GM10266 (cell line): ENCODE data around the gene CAPN15.

Experiments used
- DNase-seq: peaks from one replicate; pipeline ENCODE4 v3.0.0; 2012; ENCODE audit errors: extremely low spot score
- TF ChIP-seq, protein P1 (sequence below): IDR thresholded peaks from 2 replicates; pipeline ENCODE4 v1.5.1; 2012; ENCODE audit warnings: mild to moderate bottlenecking, low read depth; ENCODE audit not compliant: control insufficient read depth, insufficient read depth; ENCODE audit errors: missing control alignments

CAPN15 gene

DNA sequence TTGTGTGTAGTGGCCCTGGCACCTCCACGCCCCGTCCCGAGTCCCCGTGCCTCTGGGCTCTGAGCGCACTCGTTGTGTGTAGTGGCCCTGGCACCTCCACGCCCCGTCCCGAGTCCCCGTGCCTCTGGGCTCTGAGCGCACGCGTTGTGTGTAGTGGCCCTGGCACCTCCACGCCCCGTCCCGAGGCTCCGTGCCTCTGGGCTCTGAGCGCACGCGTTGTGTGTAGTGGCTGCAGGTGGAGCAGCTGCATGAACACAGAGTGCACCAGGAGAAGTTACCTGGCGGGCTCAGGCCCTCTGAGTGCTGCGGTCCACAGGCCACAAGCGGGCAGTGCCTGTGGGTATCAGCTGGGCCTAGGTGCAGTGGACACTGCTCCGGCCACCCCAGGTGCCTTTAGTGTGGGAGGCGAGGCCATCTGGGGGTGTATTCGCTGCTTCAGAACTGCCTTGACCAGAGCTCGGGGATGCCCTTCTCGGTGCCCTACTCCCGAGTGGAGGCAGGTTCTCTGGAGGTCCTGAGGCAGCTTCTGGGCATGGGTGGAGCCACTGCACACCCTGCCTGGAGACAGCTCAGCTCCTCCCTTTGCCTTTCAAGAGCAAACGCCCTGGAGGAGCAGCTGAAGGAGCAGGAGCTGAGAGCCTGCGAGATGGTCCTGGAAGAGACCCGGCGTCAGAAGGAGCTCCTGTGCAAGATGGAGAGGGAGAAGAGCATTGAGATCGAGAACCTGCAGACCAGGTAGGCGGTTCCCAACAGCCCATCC, 17.3 kb upstream of the CAPN15 start:
- TF ChIP-seq, protein P1, sequence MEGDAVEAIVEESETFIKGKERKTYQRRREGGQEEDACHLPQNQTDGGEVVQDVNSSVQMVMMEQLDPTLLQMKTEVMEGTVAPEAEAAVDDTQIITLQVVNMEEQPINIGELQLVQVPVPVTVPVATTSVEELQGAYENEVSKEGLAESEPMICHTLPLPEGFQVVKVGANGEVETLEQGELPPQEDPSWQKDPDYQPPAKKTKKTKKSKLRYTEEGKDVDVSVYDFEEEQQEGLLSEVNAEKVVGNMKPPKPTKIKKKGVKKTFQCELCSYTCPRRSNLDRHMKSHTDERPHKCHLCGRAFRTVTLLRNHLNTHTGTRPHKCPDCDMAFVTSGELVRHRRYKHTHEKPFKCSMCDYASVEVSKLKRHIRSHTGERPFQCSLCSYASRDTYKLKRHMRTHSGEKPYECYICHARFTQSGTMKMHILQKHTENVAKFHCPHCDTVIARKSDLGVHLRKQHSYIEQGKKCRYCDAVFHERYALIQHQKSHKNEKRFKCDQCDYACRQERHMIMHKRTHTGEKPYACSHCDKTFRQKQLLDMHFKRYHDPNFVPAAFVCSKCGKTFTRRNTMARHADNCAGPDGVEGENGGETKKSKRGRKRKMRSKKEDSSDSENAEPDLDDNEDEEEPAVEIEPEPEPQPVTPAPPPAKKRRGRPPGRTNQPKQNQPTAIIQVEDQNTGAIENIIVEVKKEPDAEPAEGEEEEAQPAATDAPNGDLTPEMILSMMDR: no peak
- no peak for DNase-seq

DNA sequence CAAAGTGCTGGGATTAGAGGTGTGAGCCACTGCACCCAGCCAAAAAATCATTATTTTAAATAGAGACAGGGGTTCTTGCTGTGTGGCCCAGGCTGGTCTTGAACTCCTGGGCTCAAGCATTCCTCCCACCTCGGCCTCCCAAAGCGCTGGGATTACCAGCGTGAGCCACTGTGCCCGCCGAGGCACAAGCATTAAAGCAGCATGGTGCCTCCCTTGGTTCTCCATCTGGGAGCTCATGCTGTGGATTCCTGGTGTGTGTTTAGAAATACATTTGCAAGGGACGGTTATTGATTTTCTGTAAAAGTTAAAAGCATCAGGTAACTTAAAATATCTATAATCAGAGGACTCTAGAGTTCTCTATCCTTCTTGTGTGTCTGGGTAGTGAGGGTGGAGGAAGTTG, 14.7 kb upstream of the CAPN15 start:
- TF ChIP-seq, protein P1: no peak
- DNase-seq: no peak

DNA sequence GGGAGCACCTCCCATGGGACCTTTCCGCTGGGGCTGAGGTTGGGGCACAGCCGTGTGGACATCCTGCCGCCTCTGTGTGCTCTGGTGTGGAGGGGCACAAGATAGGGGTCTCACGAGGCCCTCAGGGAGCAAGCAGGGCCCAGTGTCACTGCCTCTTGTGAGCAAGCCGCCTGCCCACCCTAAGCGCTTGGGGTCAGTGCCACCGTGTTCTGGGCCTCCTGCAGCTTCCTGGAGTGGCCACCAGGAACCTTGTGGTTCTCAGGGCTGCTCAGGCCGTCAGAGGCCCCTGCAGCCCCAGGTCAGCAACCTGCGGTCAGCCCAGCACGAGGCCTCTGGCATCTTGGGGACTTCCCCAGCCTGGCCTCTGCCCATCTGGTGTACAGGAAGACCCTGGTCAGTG, 13.6 kb upstream of the CAPN15 start:
- no peak for DNase-seq
- TF ChIP-seq, protein P1: no peak

DNA sequence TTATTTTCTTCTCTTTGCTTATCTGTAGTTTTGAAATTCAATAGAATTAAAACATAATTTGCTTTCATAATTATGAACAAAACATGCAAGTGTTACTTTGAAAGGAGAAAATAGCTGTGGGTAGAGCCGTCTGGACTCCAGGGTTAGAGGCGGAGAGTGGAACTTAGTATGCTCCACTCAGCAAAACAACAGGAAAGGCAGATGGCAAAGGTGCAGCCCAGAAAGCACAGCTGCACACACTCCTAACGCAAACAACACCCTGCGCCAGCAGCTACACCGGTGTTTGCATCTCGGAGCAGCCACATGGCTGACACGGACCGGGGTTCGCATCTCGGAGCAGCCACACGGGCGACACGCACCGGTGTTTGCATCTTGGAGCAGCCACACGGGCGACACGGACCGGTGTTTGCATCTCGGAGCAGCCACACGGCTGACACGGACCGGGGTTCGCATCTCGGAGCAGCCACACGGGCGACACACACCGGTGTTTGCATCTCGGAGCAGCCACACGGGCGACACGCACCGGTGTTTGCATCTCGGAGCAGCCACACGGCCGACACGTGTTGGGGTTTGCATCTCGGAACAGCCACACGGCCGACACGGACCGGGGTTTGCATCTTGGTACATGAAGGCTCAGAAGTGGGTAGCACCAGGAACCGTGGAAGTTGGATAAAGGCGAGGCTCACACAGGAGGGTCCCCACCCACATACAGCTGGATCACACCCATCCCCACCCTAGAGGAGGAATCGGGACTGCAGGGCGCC, 12.2 kb upstream of the CAPN15 start:
- TF ChIP-seq, protein P1: no peak
- no peak for DNase-seq

DNA sequence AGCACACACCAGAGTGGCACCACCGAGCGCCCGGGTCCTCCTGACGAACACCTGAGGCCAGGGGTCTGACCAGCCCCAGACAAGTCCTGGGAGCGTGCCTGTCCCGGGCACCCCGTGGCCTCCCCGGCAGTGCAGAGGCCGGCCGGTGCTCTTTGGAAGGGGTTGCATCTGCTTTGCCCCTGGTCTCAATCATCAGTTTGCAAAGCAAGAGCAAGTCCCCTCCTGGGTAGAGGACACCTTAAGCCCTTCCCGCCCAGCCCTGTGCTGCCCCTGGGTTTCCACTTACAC, 11.6 kb upstream of the CAPN15 start:
- TF ChIP-seq, protein P1: no peak

DNA sequence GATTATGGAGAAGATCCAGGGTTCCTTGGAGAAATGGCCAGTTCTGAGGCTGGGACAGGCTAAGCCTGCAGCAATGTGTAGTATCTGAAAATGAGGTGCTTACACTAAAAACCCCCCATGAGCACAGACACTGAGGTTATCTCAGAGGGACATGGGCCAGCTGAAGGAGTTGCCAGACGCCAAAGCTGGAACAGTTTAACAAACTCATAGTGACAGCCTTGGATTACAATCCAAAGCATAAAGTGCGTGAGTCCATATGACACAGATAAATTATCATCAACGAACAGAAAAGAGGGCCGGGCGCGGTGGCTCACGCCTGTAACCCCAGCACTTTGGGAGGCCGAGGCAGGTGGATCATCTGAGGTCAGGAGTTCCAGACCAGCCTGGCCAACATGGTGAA, 11.2 kb upstream of the CAPN15 start:
- TF ChIP-seq, protein P1: no peak
- DNase-seq: no peak

More for the DNA sequence above, 11.6 kb upstream of the CAPN15 start:
- DNase-seq: no peak

DNA sequence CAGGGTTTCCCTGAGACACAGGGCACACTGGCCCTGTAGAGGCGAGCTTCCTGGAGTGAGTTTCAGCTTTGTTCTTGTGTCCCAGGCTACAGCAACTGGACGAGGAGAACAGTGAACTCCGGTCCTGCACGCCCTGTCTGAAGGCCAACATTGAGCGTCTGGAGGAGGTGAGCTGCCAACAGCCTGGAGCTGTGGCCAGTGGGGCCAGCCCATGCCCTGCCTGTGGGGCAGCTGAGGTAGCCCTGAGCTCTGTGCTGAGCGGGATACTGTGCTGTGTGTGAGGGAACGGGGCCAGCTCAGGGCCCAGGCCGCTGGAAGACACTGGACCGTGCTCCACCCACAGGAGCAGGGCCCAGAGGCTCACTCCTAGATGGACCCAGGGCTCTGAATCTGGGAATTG, 8.7 kb upstream of the CAPN15 start:
- TF ChIP-seq, protein P1: no peak
- DNase-seq: no peak
